KMS-11 (cell line): ENCODE results near the gene NUP50.

ENCODE experiments used
- H2AFZ ChIP-seq: fragments of 200-600 bp; sonication (generic); 2 replicates; pipeline ENCODE4 v1.6.1; 2016; ENCODE audit warnings: antibody characterized with exemption, mixed run types, low read depth
- H3K27ac ChIP-seq: fragments of 200-600 bp; sonication (generic); 2 replicates; pipeline ENCODE4 v1.6.1; 2016; ENCODE audit warnings: mild to moderate bottlenecking, mixed run types
- H3K27me3 ChIP-seq: fragments of 200-600 bp; sonication (generic); 2 replicates; pipeline ENCODE4 v1.6.1; 2017; ENCODE audit warnings: mild to moderate bottlenecking, low read depth, mixed run types, moderate library complexity; ENCODE audit not compliant: insufficient read depth
- H3K36me3 ChIP-seq: fragments of 200-600 bp; sonication (generic); 2 replicates; pipeline ENCODE4 v1.6.1; 2017; ENCODE audit warnings: mild to moderate bottlenecking, mixed run types; ENCODE audit not compliant: insufficient read depth
- H3K4me1 ChIP-seq: fragments of 200-600 bp; sonication (generic); 2 replicates; pipeline ENCODE4 v1.6.1; 2016; ENCODE audit warnings: mild to moderate bottlenecking, low read depth, mixed run types; ENCODE audit not compliant: poor library complexity, severe bottlenecking
- H3K4me2 ChIP-seq: fragments of 200-600 bp; sonication (generic); 2 replicates; pipeline ENCODE4 v1.7.0; 2016; ENCODE audit warnings: mild to moderate bottlenecking, mixed run types
- H3K4me3 ChIP-seq: fragments of 200-600 bp; sonication (generic); IDR thresholded peaks from 2 replicates; pipeline ENCODE4 v1.6.1; 2017; ENCODE audit warnings: low read depth, low read length, mixed read lengths; ENCODE audit not compliant: insufficient read depth
- H3K79me2 ChIP-seq: fragments of 200-600 bp; sonication (generic); 2 replicates; pipeline ENCODE4 v1.6.1; 2016; ENCODE audit warnings: low read depth, mixed run types; ENCODE audit not compliant: insufficient read depth
- H3K9ac ChIP-seq: fragments of 200-600 bp; sonication (generic); 2 replicates; pipeline ENCODE4 v1.6.1; 2016; ENCODE audit warnings: mild to moderate bottlenecking, mixed run types
- H4K20me1 ChIP-seq: fragments of 200-600 bp; sonication (generic); 2 replicates; pipeline ENCODE4 v1.6.1; 2016; ENCODE audit warnings: mild to moderate bottlenecking, mixed run types; ENCODE audit not compliant: insufficient read depth
- CTCF ChIP-seq: fragments of 200-600 bp; sonication (generic); conservative IDR thresholded peaks from 2 replicates; pipeline ENCODE4 v1.6.1; 2017; ENCODE audit warnings: low read depth, mild to moderate bottlenecking, antibody characterized with exemption, low read length, moderate library complexity, mixed read lengths

The NUP50 gene

DNA sequence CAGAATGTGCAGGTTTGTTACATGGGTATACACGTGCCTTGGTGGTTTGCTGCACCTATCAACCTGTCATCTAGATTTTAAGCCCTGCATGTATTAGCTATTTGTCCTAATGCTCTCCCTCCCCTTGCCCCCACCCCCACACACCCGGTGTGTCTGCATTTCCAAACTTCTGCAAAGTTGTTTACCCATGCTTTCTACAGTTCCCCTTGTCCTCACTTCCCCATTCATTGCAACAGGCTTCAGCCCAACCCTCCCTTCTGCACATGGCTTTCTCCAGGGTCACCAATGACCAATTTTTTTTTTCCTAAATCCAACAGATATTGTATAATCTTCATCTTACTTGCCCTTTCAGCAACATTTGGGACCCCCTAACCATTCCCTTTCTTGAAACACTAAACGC, 32.0 kb upstream of the NUP50 start:
- TF ChIP-seq CTCF: no peak
- Histone ChIP-seq H4K20me1 (no peaks in the 10 kb centered on the region), H3K27me3 (no peaks in the 10 kb centered on the region), H3K4me3 (no peak overlapping the region), H3K4me2 (no peak overlapping the region), H3K27ac (no peak overlapping the region), H3K4me1 (no peaks in the 10 kb centered on the region), H3K9ac (no peak overlapping the region), H3K79me2 (no peaks in the 10 kb centered on the region), H2AFZ (no peak overlapping the region), H3K36me3 (no peaks in the 10 kb centered on the region)

- no peaks in the 10 kb centered on the region for H3K79me2 ChIP-seq
- H3K9ac ChIP-seq: no peak overlapping the region
- H2AFZ ChIP-seq: no peak overlapping the region
Observed at GRCh38 chr22:45134313-45134712, 29.4 kb upstream of the NUP50 start.

GRCh38 chr22:45136594-45136993, 27.1 kb upstream of the NUP50 start:
- H2AFZ ChIP-seq: no peak overlapping the region
- no peak for TF ChIP-seq CTCF
- H3K27ac ChIP-seq: no peak overlapping the region
- H3K4me1 ChIP-seq: no peaks in the 10 kb centered on the region
- no peaks in the 10 kb centered on the region for H3K79me2 ChIP-seq
- no peaks in the 10 kb centered on the region for H4K20me1 ChIP-seq
- H3K27me3 ChIP-seq: no peaks in the 10 kb centered on the region
- H3K36me3 ChIP-seq: no peaks in the 10 kb centered on the region
- H3K4me2 ChIP-seq: no peak overlapping the region
- no peak overlapping the region for H3K4me3 ChIP-seq
- H3K9ac ChIP-seq: no peak overlapping the region

More at GRCh38 chr22:45134313-45134712, 29.4 kb upstream of the NUP50 start:
- no peaks in the 10 kb centered on the region for H3K36me3 ChIP-seq
- H3K27ac ChIP-seq: no peak overlapping the region
- no peaks in the 10 kb centered on the region for H4K20me1 ChIP-seq
- no peak overlapping the region for H3K4me3 ChIP-seq
- TF ChIP-seq CTCF: no peak
- no peak overlapping the region for H3K4me2 ChIP-seq
- H3K27me3 ChIP-seq: no peaks in the 10 kb centered on the region
- no peaks in the 10 kb centered on the region for H3K4me1 ChIP-seq

- Histone ChIP-seq H3K4me3 (no peak overlapping the region), H4K20me1 (no peaks in the 10 kb centered on the region), H3K27ac (no peak overlapping the region), H3K4me1 (no peaks in the 10 kb centered on the region), H3K27me3 (no peaks in the 10 kb centered on the region), H3K36me3 (no peaks in the 10 kb centered on the region), H2AFZ (no peak overlapping the region), H3K79me2 (no peaks in the 10 kb centered on the region), H3K4me2 (no peak overlapping the region), H3K9ac (no peak overlapping the region)
- no peak for TF ChIP-seq CTCF
Observed at GRCh38 chr22:45139693-45140092, 24.0 kb upstream of the NUP50 start.
